ENCODE results near the gene GRK5.
"Not testable (repeated sequence)": the region's sequence is repeated elsewhere in the genome, so short reads cannot be mapped to it uniquely, and the experiment has no call there.

Gene GRK5

GRCh38 chr10:119421891-119422681 lies 214.7 kb downstream of the GRK5 start:
- DNase-seq (ENCODE audit: low spot score): no peak

GRCh38 chr10:119422682-119423509 lies 215.5 kb downstream of the GRK5 start:
- DNase-seq (ENCODE audit: low spot score): no peak

GRCh38 chr10:119423510-119424257 lies 216.3 kb downstream of the GRK5 start:
- DNase-seq (ENCODE audit: low spot score): no peak

GRCh38 chr10:119424258-119424975 lies 217.0 kb downstream of the GRK5 start:
- no peak for DNase-seq (ENCODE audit: low spot score)

- DNase-seq (ENCODE audit: low spot score): no peak
Measured at GRCh38 chr10:119425102-119425880, 217.9 kb downstream of the GRK5 start.

GRCh38 chr10:119425881-119426170 lies 218.5 kb downstream of the GRK5 start:
- DNase-seq (ENCODE audit: low spot score): no peak

- no peak for DNase-seq (ENCODE audit: low spot score)
Measured at GRCh38 chr10:119426699-119427098, 219.3 kb downstream of the GRK5 start.

GRCh38 chr10:119427263-119427864 lies 220.0 kb downstream of the GRK5 start:
- DNase-seq (ENCODE audit: low spot score): no peak

- DNase-seq (ENCODE audit: low spot score): no peak
Measured at GRCh38 chr10:119428789-119429188, 221.4 kb downstream of the GRK5 start.

- no peak for DNase-seq (ENCODE audit: low spot score)
Measured at GRCh38 chr10:119429771-119430170, 222.4 kb downstream of the GRK5 start.

GRCh38 chr10:119431034-119431772 lies 223.8 kb downstream of the GRK5 start:
- no peak for DNase-seq (ENCODE audit: low spot score)

- no peak for DNase-seq (ENCODE audit: low spot score)
Measured at GRCh38 chr10:119431773-119432135, 224.4 kb downstream of the GRK5 start.

- DNase-seq (ENCODE audit: low spot score): not testable (repeated sequence)
Measured at GRCh38 chr10:119434942-119435341, 227.6 kb downstream of the GRK5 start.

GRCh38 chr10:119438717-119439116 lies 231.3 kb downstream of the GRK5 start:
- DNase-seq (ENCODE audit: low spot score): no peak

GRCh38 chr10:119439922-119440321 lies 232.6 kb downstream of the GRK5 start:
- no peak for DNase-seq (ENCODE audit: low spot score)

- no peak for DNase-seq (ENCODE audit: low spot score)
Measured at GRCh38 chr10:119441151-119441821, 233.9 kb downstream of the GRK5 start.

- DNase-seq (ENCODE audit: low spot score): peak; percentile 40
Measured at GRCh38 chr10:119441921-119442757, 234.8 kb downstream of the GRK5 start.

GRCh38 chr10:119442758-119443060 lies 235.3 kb downstream of the GRK5 start:
- DNase-seq (ENCODE audit: low spot score): no peak

- DNase-seq (ENCODE audit: low spot score): no peak
Measured at GRCh38 chr10:119443441-119443840, 236.1 kb downstream of the GRK5 start.
